Iris pigment epithelial cell (primary cell): Measurements from ENCODE around the gene CDC42BPB.
"Not testable (repeated sequence)": the region's sequence is repeated elsewhere in the genome, so short reads cannot be mapped to it uniquely, and the experiment has no call there.

ENCODE experiments used
- DNase-seq: peaks from one replicate; pipeline ENCODE4 v3.0.0-alpha.2; 2011; ENCODE audit warnings: low read depth

Gene CDC42BPB

GRCh38 chr14:103045371-103045869, 11.9 kb downstream of the CDC42BPB start:
- DNase-seq = no peak

GRCh38 chr14:103043257-103044015, 13.9 kb downstream of the CDC42BPB start:
- no peak for DNase-seq

GRCh38 chr14:103041464-103041863, 15.9 kb downstream of the CDC42BPB start:
- no peak for DNase-seq

- DNase-seq = no peak
Measured at GRCh38 chr14:103033681-103034096, 23.7 kb downstream of the CDC42BPB start.

- no peak for DNase-seq
Measured at GRCh38 chr14:103031956-103032355, 25.4 kb downstream of the CDC42BPB start.

GRCh38 chr14:103031566-103031911, 25.8 kb downstream of the CDC42BPB start:
- DNase-seq = no peak

- peak; percentile 58 for DNase-seq
Measured at GRCh38 chr14:103030741-103031565, 26.4 kb downstream of the CDC42BPB start.

GRCh38 chr14:103029936-103030335, 27.4 kb downstream of the CDC42BPB start:
- no peak for DNase-seq

GRCh38 chr14:103028772-103029171, 28.6 kb downstream of the CDC42BPB start:
- no peak for DNase-seq

- DNase-seq = no peak
Measured at GRCh38 chr14:103028161-103028767, 29.1 kb downstream of the CDC42BPB start.

- no peak for DNase-seq
Measured at GRCh38 chr14:103027451-103027850, 29.9 kb downstream of the CDC42BPB start.

- DNase-seq = no peak
Measured at GRCh38 chr14:103026988-103027387, 30.4 kb downstream of the CDC42BPB start.

GRCh38 chr14:103026196-103026595, 31.2 kb downstream of the CDC42BPB start:
- DNase-seq = not testable (repeated sequence)

GRCh38 chr14:103023881-103024473, 33.4 kb downstream of the CDC42BPB start:
- DNase-seq = peak; percentile 72

- DNase-seq = no peak
Measured at GRCh38 chr14:103022685-103023044, 34.7 kb downstream of the CDC42BPB start.

GRCh38 chr14:103022002-103022684, 35.2 kb downstream of the CDC42BPB start:
- peak; percentile 42 for DNase-seq

- no peak for DNase-seq
Measured at GRCh38 chr14:103021684-103022001, 35.7 kb downstream of the CDC42BPB start.

GRCh38 chr14:103020271-103021170, 36.8 kb downstream of the CDC42BPB start:
- no peak for DNase-seq

GRCh38 chr14:103019826-103020225, 37.5 kb downstream of the CDC42BPB start:
- DNase-seq = no peak

GRCh38 chr14:103019236-103019635, 38.1 kb downstream of the CDC42BPB start:
- DNase-seq = no peak

- DNase-seq = no peak
Measured at GRCh38 chr14:103016594-103016993, 40.8 kb downstream of the CDC42BPB start.
